Caki2 (cell line): ENCODE data around the gene TGIF1. TPM values are rescaled to one million over a fixed set of nuclear protein-coding genes. Genes with fewer than 3 reads are reported as not detected.
A peak's percentile ranks its signal among the peaks of the same experiment; 100 is the strongest.

Experiments used
- DNase-seq: peaks from one replicate; pipeline ENCODE4 v3.0.0-alpha.2; 2015; ENCODE audit warnings: low read depth
- in situ Hi-C: cut with HindIII; loops from 2 replicates; pipeline ENCODE4 v1.10.0; 2016; ENCODE audit warnings: low sequenced_read_pairs, low pct_unique_long_range_greater_than_20kb, mixed read lengths
- total RNA-seq: library from RNA; depleted of rRNA; stranded (reverse); fragments of >200 nt; shearing (Covaris generic); gene quantifications from 2 replicates; pipeline ENCODE4 v1.2.3, GENCODE V29; 2014; ENCODE audit warnings: low replicate concordance; rRNA removed

The TGIF1 gene
- total RNA-seq, 1 experiment from 2014 or later = 500 TPM

- no peak for DNase-seq
- in situ Hi-C loops = no loop called here
These were observed 45.9 kb downstream of the TGIF1 start for GRCh38 chr18:3495691-3496430.

GRCh38 chr18:3498698-3499471 lies 48.9 kb downstream of the TGIF1 start:
- in situ Hi-C loops = no loop called here
- DNase-seq = no peak

- in situ Hi-C loops = no loop called here
- no peak for DNase-seq
These were observed 49.5 kb downstream of the TGIF1 start for GRCh38 chr18:3499501-3499900.

GRCh38 chr18:3500016-3500415 lies 50.0 kb downstream of the TGIF1 start:
- DNase-seq = no peak
- in situ Hi-C loops = no loop called here

GRCh38 chr18:3502650-3503049 lies 52.7 kb downstream of the TGIF1 start:
- no peak for DNase-seq
- in situ Hi-C loops = no loop called here

GRCh38 chr18:3504637-3505036 lies 54.7 kb downstream of the TGIF1 start:
- in situ Hi-C loops = no loop called here
- DNase-seq = no peak

- in situ Hi-C loops = no loop called here
- peak; percentile 90 for DNase-seq
These were observed 58.9 kb downstream of the TGIF1 start for GRCh38 chr18:3508576-3509549.

Other genes with a start within 250 kb of the TGIF1 start
- gene MYOM1, start 230.2 kb upstream of the TGIF1 start, total RNA-seq = 0.17 and 0.20 TPM in 2 replicates
- 924 and 1,157 TPM in 2 replicates for gene MYL12A, start 202.4 kb upstream of the TGIF1 start, total RNA-seq
- gene MYL12B, start 188.0 kb upstream of the TGIF1 start, total RNA-seq = 492 and 553 TPM in 2 replicates